Esophagus muscularis mucosa (tissue), 4 donors: ENCODE results near the gene KRT32. TPM values are rescaled to one million over a fixed set of nuclear protein-coding genes. Genes with fewer than 3 reads are reported as not detected.

Experiments used
- DNase-seq: peaks from one replicate; pipeline ENCODE4 v3.0.0-alpha.2; 2017; ENCODE audit errors: extremely low spot score
- H3K27ac ChIP-seq, 4 donors: fragments of 200-600 bp; sonication (generic); replicated peaks in 1 of 4; 1 replicate in 3 of 4; 2 replicates in 1 of 4; pipeline ENCODE4 v1.5.1; 2016 to 2019; ENCODE audit warnings: mild to moderate bottlenecking in 1 of 4
- H3K27me3 ChIP-seq, 4 donors: fragments of 200-600 bp; sonication (generic); one replicate each; pipeline versions ENCODE4 v1.5.1 to v1.6.0; 2016 to 2019
- H3K36me3 ChIP-seq, 4 donors: fragments of 200-600 bp; sonication (generic); one replicate each; pipeline ENCODE4 v1.5.1; 2016 to 2019
- H3K4me1 ChIP-seq, 4 donors: fragments of 200-600 bp; sonication (generic); one replicate each; pipeline ENCODE4 v1.5.1; 2016 to 2019
- H3K4me3 ChIP-seq, 4 donors: fragments of 200-600 bp; sonication (generic); 1 replicate in 2 of 4; 2 replicates in 2 of 4; pipeline ENCODE4 v1.5.1; 2016 to 2019; ENCODE audit warnings: mild to moderate bottlenecking in 4 of 4, moderate library complexity in 1 of 4
- H3K9me3 ChIP-seq, 4 donors: fragments of 200-600 bp; sonication (generic); 1 replicate in 3 of 4; 2 replicates in 1 of 4; pipeline ENCODE4 v1.5.1; 2016 to 2019
- CTCF ChIP-seq, 3 experiments: fragments of 200-600 bp in 2 of 3; fragments of 450-650 bp in 1 of 3; sonication (generic) in 2 of 3; IDR thresholded peaks; one replicate each; pipeline ENCODE4 v1.5.1; 2017 to 2019; ENCODE audit warnings: antibody characterized with exemption in 3 of 3, mild to moderate bottlenecking in 2 of 3, moderate library complexity in 1 of 3
- EP300 ChIP-seq: sonication (generic); formaldehyde crosslinking; IDR thresholded peaks from one replicate; pipeline ENCODE4 v1.6.1; 2017; ENCODE audit warnings: antibody characterized with exemption
- POLR2A ChIP-seq: fragments of 450-650 bp; IDR thresholded peaks from one replicate; pipeline ENCODE4 v1.6.1; 2017; ENCODE audit warnings: antibody characterized with exemption, moderate library complexity, mild to moderate bottlenecking, low read depth
- POLR2AphosphoS5 ChIP-seq, 2 donors: sonication (generic); formaldehyde crosslinking; IDR thresholded peaks; one replicate each; pipeline ENCODE4 v1.6.1; 2017; ENCODE audit warnings: antibody characterized with exemption in 2 of 2
- WGBS: methylation state at CpG from one replicate; pipeline ENCODE4 v1.1.5; 2018; 5-methylcytosine and 5-hydroxymethylcytosine counted together
- intact Hi-C: fragments of 100-400 bp; cut with DNase I; formaldehyde crosslinking; loops from one replicate; pipeline ENCODE4 v1.15.1; 2023
- total RNA-seq, 4 donors: library from RNA; depleted of rRNA; stranded (reverse); fragments of >200 nt; gene quantifications; one replicate each; pipeline versions ENCODE4 v1.1.0 to v1.2.1, GENCODE V29; 2016

KRT32 gene
- total RNA-seq, 4 donors from 2014 or later = not detected

DNA sequence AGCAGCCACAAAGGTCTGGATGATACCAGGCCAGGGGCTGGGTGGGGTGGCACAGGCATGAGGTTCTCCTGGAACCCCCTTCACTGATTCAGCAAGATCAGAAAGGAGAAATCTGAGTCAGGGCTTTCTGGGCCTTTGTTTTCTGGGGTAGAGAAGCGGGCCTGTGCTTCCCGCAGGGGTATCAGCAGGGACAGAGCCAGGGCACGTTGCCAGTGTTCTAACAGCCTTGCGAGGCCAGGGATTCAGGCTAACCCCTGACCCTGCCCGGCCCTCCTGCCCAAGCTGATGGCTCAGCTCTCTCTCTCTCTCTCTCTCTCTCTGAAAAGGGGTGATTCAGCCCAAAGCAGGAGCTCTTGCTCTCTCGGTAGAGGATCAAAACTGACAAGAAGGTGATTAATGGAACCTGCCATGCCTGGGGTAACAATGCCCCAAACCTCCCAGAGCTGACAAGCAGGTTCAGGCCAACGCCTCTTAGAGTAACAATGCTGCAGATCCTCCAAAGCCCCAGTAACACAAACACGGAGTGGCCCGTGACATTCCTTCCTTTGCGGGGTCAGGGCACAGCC lies 40.2 kb upstream of the KRT32 start:
- WGBS = 90% methylated on average over 2 of the region's 10 CpGs
- TF ChIP-seq POLR2AphosphoS5 (IDR thresholded peaks at IDR 0.05) (no peak), CTCF (IDR thresholded peaks at IDR 0.05) (no peak)
- intact Hi-C loops = no loop called here

GRCh38 chr17:41505809-41506767 lies 38.9 kb upstream of the KRT32 start:
- no peak overlapping the region for H3K27ac ChIP-seq

More for the DNA sequence above, 40.2 kb upstream of the KRT32 start:
- H3K27me3 ChIP-seq = no peaks in the 10 kb centered on the region
- peaks cover 0 to 20% (median 11%) of the 10 kb centered on the region in 4 donors for H3K4me1 ChIP-seq
- no peaks in the 10 kb centered on the region for H3K36me3 ChIP-seq
- H3K4me3 ChIP-seq = no peak overlapping the region
- no peak for DNase-seq
- no peak overlapping the region for H3K27ac ChIP-seq
- no peaks in the 10 kb centered on the region for H3K9me3 ChIP-seq

DNA sequence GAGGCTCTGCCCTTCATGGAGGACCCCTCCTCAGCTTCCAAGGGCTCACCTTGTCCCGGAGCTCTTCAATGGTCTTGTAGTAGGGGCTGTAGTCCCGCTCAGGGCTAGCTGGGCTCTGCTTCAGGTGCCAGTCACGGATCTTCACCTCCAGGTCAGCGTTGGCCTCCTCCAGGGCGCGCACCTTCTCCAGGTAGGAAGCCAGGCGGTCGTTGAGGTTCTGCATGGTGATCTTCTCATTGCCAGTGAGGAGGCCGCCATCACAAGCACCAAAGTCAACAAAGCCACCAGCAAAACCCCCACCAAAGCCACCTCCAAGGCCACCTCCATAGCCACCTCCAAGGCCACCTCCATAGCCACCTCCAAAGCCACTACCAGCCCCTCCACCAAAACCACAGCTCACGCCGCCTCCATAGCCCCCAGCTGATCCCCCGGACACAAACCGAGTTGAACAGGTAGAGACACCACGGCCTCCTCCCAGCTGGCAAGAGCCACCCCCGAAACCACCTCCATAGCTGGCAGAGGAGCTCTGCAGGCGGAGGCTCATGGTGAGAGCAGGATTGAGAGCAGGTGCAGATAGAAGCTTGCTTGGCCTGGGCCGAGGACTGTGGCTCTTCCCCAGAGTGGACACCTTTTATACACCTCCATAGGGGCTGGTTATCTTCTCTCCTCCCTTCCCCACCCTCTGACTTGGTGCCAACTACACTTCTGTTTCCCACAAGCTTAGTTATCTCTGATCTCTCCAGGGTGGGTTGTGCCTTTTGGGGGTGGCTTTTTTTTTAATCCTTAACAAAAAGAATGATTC lies 38.0 kb upstream of the KRT32 start, which contains the start of gene KRT13:
TSS of gene KRT13 (minus strand) at position 606 of the 802 bp plus-strand sequence. CDS start at position 544, 62 bp downstream.
- peaks cover 0 to 20% (median 11%) of the 10 kb centered on the region in 4 donors for H3K4me1 ChIP-seq
- no peaks in the 10 kb centered on the region for H3K36me3 ChIP-seq
- no peak within 1 kb of the TSS for H3K27ac ChIP-seq
- no peaks in the 10 kb centered on the region for H3K27me3 ChIP-seq
- 88% methylated on average over 17 of the region's 17 CpGs for WGBS
- intact Hi-C loops = no loop called here
- no peak for DNase-seq
- H3K9me3 ChIP-seq = no peaks in the 10 kb centered on the region
- TF ChIP-seq CTCF (IDR thresholded peaks at IDR 0.05) = no peak
- no peak for TF ChIP-seq POLR2A
- TF ChIP-seq EP300 = no peak
- no peak for TF ChIP-seq POLR2AphosphoS5 (IDR thresholded peaks at IDR 0.05)
- no peak within 1 kb of the TSS for H3K4me3 ChIP-seq

More at GRCh38 chr17:41505809-41506767, 38.9 kb upstream of the KRT32 start:
- H3K4me1 ChIP-seq = peaks cover 0 to 20% (median 11%) of the 10 kb centered on the region in 4 donors
- 88% methylated on average over 14 of the region's 14 CpGs for WGBS
- DNase-seq = no peak
- no peaks in the 10 kb centered on the region for H3K9me3 ChIP-seq
- H3K36me3 ChIP-seq = no peaks in the 10 kb centered on the region
- H3K27me3 ChIP-seq = no peaks in the 10 kb centered on the region
- TF ChIP-seq POLR2A (no peak), CTCF (IDR thresholded peaks at IDR 0.05) (no peak), POLR2AphosphoS5 (IDR thresholded peaks at IDR 0.05) (no peak), EP300 (no peak)
- H3K4me3 ChIP-seq = no peak overlapping the region
- intact Hi-C loops = no loop called here

DNA sequence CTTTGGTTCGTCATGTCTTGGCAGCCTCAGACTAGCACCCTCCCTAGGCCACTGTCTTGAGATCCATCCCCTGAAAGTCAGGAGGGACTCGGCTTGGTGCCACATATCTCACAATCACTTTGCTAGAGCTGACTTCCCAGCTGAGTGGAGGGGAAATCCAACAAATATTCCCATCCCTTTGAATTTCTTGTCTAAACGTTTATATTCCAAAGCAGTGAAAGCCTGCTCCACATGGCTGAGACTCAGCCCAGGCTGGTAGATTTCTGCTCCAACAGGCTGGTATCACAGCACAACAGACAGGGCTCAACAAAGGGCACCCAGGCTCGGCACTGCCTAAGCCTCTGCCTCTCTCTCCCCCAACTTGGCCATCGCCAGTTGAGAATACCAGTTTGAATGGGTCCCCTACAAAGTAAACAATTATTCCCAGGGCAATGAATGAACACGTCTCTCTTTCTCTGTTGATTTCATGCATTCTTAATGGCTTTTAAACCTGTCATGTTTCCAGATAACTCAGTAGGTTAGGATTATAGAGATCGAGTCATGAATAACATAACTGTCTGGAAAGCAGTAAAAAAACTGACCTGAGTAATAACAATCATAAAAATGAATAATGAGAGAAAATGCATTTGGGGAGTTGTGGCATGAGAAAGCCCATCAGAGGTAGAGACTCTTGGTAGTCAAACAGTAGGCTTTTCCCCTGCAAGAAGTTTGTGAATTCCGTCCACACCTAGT lies 37.2 kb upstream of the KRT32 start:
- 36% methylated on average over 7 of the region's 8 CpGs for WGBS
- intact Hi-C loops = no loop called here

More for the DNA sequence above, 37.2 kb upstream of the KRT32 start:
- Histone ChIP-seq H3K36me3 (no peaks in the 10 kb centered on the region), H3K4me1 (peaks cover 0 to 20% (median 11%) of the 10 kb centered on the region in 4 donors), H3K27ac (no peak overlapping the region), H3K4me3 (no peak overlapping the region), H3K9me3 (no peaks in the 10 kb centered on the region), H3K27me3 (no peaks in the 10 kb centered on the region)
- TF ChIP-seq CTCF (IDR thresholded peaks at IDR 0.05) = no peak
- no peak for TF ChIP-seq EP300
- no peak for TF ChIP-seq POLR2AphosphoS5 (IDR thresholded peaks at IDR 0.05)
- TF ChIP-seq POLR2A = no peak
- DNase-seq = no peak
